GM12878 (cell line): ENCODE measurements around the gene SLC12A2.

ENCODE experiments used
- CHD1 ChIP-seq: IDR thresholded peaks from 2 replicates; pipeline ENCODE4 v1.6.1; 2012; ENCODE audit warnings: low read depth, low read length, improper control_type of control experiment
- EZH2 ChIP-seq: IDR thresholded peaks from 2 replicates; pipeline ENCODE4 v1.6.1; 2012; ENCODE audit warnings: low read depth, mild to moderate bottlenecking, control low read depth, inconsistent platforms, low read length, borderline replicate concordance; ENCODE audit not compliant: control insufficient read depth
- MTA3 ChIP-seq: IDR thresholded peaks from 2 replicates; pipeline ENCODE4 v1.6.1; 2012; ENCODE audit warnings: low read length, inconsistent platforms, borderline replicate concordance
- MYC ChIP-seq: IDR thresholded peaks from 2 replicates; pipeline ENCODE4 v1.6.1; 2011; ENCODE audit warnings: mild to moderate bottlenecking, low read length, moderate library complexity, inconsistent platforms; ENCODE audit not compliant: insufficient read depth, insufficient replicate concordance, insufficient read length, severe bottlenecking
- POLR2A ChIP-seq: IDR thresholded peaks from 2 replicates; pipeline ENCODE4 v1.6.1; 2011; ENCODE audit warnings: low read depth, mild to moderate bottlenecking, low read length
- YBX1 ChIP-seq: fragments of 450-650 bp; IDR thresholded peaks from 2 replicates; pipeline ENCODE4 v1.6.1; 2016; ENCODE audit warnings: antibody characterized with exemption
- YY1 ChIP-seq: IDR thresholded peaks from 2 replicates; pipeline ENCODE4 v1.6.1; 2011; ENCODE audit warnings: low read depth, mild to moderate bottlenecking, low read length
- TF ChIP-seq, protein P1 (sequence below): IDR thresholded peaks from 2 replicates; pipeline ENCODE4 v1.6.1; 2012; ENCODE audit warnings: low read length, inconsistent platforms
- TF ChIP-seq, protein P2 (sequence below), 3 experiments: IDR thresholded peaks in 2 of 3; conservative IDR thresholded peaks in 1 of 3; 2 replicates each; pipeline ENCODE4 v1.5.1; 2011; ENCODE audit warnings: low read depth in 3 of 3, low read length in 3 of 3, mild to moderate bottlenecking in 3 of 3, control low read depth in 2 of 3, moderate library complexity in 2 of 3, inconsistent platforms in 1 of 3, mixed read lengths in 1 of 3; ENCODE audit not compliant: control insufficient read depth in 2 of 3, insufficient read depth in 1 of 3; ENCODE audit errors: extremely low read depth in 1 of 3
- TF ChIP-seq, protein P3 (sequence below): IDR thresholded peaks from 2 replicates; pipeline ENCODE4 v1.6.1; 2012; ENCODE audit warnings: low read depth, low read length, improper control_type of control experiment
- TF ChIP-seq, protein P4 (sequence below): IDR thresholded peaks from 2 replicates; pipeline ENCODE4 v1.6.1; 2011; ENCODE audit warnings: borderline replicate concordance, low read depth, mild to moderate bottlenecking, moderate library complexity, mixed read lengths, low read length; ENCODE audit not compliant: insufficient read depth; ENCODE audit errors: extremely low read length

DNA sequence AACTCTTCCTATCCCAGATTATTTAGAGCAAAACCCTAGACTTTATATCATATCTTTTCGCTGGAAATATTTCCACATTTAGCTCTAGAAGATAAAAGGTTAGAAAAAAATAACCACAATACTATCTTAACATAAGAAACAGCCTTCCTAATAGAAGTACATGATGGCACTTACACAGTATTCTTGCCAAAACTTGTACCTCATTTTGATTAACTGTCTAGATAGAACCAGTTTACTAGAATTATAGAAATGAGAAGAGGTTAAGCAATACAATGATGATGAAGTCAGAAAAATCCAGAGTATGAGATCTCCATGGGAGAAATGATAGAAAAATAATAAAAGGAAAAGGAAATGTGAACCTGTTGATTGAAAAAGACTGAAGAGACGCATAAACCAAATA lies 63.1 kb downstream of the SLC12A2 start:
- TF ChIP-seq, protein P1, sequence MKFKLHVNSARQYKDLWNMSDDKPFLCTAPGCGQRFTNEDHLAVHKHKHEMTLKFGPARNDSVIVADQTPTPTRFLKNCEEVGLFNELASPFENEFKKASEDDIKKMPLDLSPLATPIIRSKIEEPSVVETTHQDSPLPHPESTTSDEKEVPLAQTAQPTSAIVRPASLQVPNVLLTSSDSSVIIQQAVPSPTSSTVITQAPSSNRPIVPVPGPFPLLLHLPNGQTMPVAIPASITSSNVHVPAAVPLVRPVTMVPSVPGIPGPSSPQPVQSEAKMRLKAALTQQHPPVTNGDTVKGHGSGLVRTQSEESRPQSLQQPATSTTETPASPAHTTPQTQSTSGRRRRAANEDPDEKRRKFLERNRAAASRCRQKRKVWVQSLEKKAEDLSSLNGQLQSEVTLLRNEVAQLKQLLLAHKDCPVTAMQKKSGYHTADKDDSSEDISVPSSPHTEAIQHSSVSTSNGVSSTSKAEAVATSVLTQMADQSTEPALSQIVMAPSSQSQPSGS: no peak
- TF ChIP-seq MYC (no peak), EZH2 (no peak), CHD1 (no peak), YBX1 (no peak), YY1 (no peak), POLR2A (no peak), MTA3 (no peak)
- TF ChIP-seq, protein P2, sequence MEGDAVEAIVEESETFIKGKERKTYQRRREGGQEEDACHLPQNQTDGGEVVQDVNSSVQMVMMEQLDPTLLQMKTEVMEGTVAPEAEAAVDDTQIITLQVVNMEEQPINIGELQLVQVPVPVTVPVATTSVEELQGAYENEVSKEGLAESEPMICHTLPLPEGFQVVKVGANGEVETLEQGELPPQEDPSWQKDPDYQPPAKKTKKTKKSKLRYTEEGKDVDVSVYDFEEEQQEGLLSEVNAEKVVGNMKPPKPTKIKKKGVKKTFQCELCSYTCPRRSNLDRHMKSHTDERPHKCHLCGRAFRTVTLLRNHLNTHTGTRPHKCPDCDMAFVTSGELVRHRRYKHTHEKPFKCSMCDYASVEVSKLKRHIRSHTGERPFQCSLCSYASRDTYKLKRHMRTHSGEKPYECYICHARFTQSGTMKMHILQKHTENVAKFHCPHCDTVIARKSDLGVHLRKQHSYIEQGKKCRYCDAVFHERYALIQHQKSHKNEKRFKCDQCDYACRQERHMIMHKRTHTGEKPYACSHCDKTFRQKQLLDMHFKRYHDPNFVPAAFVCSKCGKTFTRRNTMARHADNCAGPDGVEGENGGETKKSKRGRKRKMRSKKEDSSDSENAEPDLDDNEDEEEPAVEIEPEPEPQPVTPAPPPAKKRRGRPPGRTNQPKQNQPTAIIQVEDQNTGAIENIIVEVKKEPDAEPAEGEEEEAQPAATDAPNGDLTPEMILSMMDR (IDR thresholded peaks at IDR 0.05 in 2 of 3, conservative IDR thresholded peaks at IDR 0.05 in 1 of 3; ENCODE audit: control insufficient read depth in 2 of 3, extremely low read depth in 1 of 3, insufficient read depth in 1 of 3, low read depth in 3 of 3, low read length in 3 of 3): no peak
- TF ChIP-seq, protein P3, sequence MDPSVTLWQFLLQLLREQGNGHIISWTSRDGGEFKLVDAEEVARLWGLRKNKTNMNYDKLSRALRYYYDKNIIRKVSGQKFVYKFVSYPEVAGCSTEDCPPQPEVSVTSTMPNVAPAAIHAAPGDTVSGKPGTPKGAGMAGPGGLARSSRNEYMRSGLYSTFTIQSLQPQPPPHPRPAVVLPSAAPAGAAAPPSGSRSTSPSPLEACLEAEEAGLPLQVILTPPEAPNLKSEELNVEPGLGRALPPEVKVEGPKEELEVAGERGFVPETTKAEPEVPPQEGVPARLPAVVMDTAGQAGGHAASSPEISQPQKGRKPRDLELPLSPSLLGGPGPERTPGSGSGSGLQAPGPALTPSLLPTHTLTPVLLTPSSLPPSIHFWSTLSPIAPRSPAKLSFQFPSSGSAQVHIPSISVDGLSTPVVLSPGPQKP: no peak
- TF ChIP-seq, protein P4, sequence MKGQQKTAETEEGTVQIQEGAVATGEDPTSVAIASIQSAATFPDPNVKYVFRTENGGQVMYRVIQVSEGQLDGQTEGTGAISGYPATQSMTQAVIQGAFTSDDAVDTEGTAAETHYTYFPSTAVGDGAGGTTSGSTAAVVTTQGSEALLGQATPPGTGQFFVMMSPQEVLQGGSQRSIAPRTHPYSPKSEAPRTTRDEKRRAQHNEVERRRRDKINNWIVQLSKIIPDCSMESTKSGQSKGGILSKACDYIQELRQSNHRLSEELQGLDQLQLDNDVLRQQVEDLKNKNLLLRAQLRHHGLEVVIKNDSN: no peak
